ENCODE results near the gene IFT25. TPM values are rescaled to one million over a fixed set of nuclear protein-coding genes. Genes with fewer than 3 reads are reported as not detected.

The IFT25 gene
- total RNA-seq, 1 experiment from 2014 or later = 31.7 TPM

GRCh38 chr1:53936430-53936829 is 9.1 kb downstream of the IFT25 start:
- H3K36me3 Mint-ChIP-seq (ENCODE audit: insufficient read depth, unreplicated experiment) = peaks cover 22% of the 10 kb centered on the region
- no peaks in the 10 kb centered on the region for H3K4me1 Mint-ChIP-seq (ENCODE audit: low read depth, unreplicated experiment)
- Histone ChIP-seq H3K27me3 (replicated peaks; ENCODE audit: control insufficient read depth, insufficient read depth, low read length) (no peaks in the 10 kb centered on the region), H3K4me3 (ENCODE audit: low read depth, low read length) (no peak overlapping the region), H3K4me1 (peaks cover under 1% of the 10 kb centered on the region), H3K36me3 (ENCODE audit: control insufficient read depth, insufficient read depth, low read length) (peaks cover 1% of the 10 kb centered on the region; the same call in 1 of the 2 replicates), H3K9me3 (peaks cover 10% of the 10 kb centered on the region; the same call in 1 of the 2 replicates)
- H3K9me3 Mint-ChIP-seq (ENCODE audit: unreplicated experiment) = peaks cover 6% of the 10 kb centered on the region
- POLR2A ChIA-PET = no interaction called here
- TF ChIP-seq CTCF (IDR thresholded peaks at IDR 0.05; ENCODE audit: insufficient read depth in 1 of 2, low read depth in 1 of 2, low read length in 1 of 2, severe bottlenecking in 1 of 2, unreplicated experiment in 1 of 2) = no peak
- intact Hi-C loops (cut with micrococcal nuclease; ENCODE audit: unreplicated experiment) = no loop called here
- no peak overlapping the region for H3K27ac Mint-ChIP-seq (ENCODE audit: unreplicated experiment)
- no peaks in the 10 kb centered on the region for H3K27me3 Mint-ChIP-seq (ENCODE audit: insufficient read depth, unreplicated experiment)
- CTCF ChIA-PET = no interaction called here
- BruUV-seq (replicated peaks) = no TSS peak
- H3K4me3 Mint-ChIP-seq (ENCODE audit: unreplicated experiment) = no peak overlapping the region
- DNase-seq = no peak

- no peak for DNase-seq
- no TSS peak for BruUV-seq (replicated peaks)
- H3K27ac Mint-ChIP-seq (ENCODE audit: unreplicated experiment) = no peak overlapping the region
- TF ChIP-seq CTCF (IDR thresholded peaks at IDR 0.05; ENCODE audit: insufficient read depth in 1 of 2, low read depth in 1 of 2, low read length in 1 of 2, severe bottlenecking in 1 of 2, unreplicated experiment in 1 of 2) = no peak
- H3K27me3 Mint-ChIP-seq (ENCODE audit: insufficient read depth, unreplicated experiment) = no peaks in the 10 kb centered on the region
- ChIA-PET POLR2A (no interaction called here), CTCF (no interaction called here)
- Histone ChIP-seq H3K4me1 (peaks cover 16% of the 10 kb centered on the region), H3K27me3 (replicated peaks; ENCODE audit: control insufficient read depth, insufficient read depth, low read length) (no peaks in the 10 kb centered on the region), H3K4me3 (ENCODE audit: low read depth, low read length) (no peak overlapping the region), H3K36me3 (ENCODE audit: control insufficient read depth, insufficient read depth, low read length) (peaks cover 1% of the 10 kb centered on the region; the same call in 1 of the 2 replicates), H3K9me3 (peaks cover 10% of the 10 kb centered on the region; the same call in 1 of the 2 replicates)
- no peak overlapping the region for H3K4me3 Mint-ChIP-seq (ENCODE audit: unreplicated experiment)
- H3K36me3 Mint-ChIP-seq (ENCODE audit: insufficient read depth, unreplicated experiment) = peaks cover 22% of the 10 kb centered on the region
- peaks cover 10% of the 10 kb centered on the region for H3K4me1 Mint-ChIP-seq (ENCODE audit: low read depth, unreplicated experiment)
- intact Hi-C loops (cut with micrococcal nuclease; ENCODE audit: unreplicated experiment) = no loop called here
- H3K9me3 Mint-ChIP-seq (ENCODE audit: unreplicated experiment) = peaks cover 6% of the 10 kb centered on the region
Observed at GRCh38 chr1:53934170-53934765, 11.2 kb downstream of the IFT25 start.

- Histone ChIP-seq H3K4me1 (peaks cover 20% of the 10 kb centered on the region), H3K27me3 (replicated peaks; ENCODE audit: control insufficient read depth, insufficient read depth, low read length) (no peaks in the 10 kb centered on the region), H3K36me3 (ENCODE audit: control insufficient read depth, insufficient read depth, low read length) (peaks cover 1% of the 10 kb centered on the region; the same call in 1 of the 2 replicates), H3K4me3 (ENCODE audit: low read depth, low read length) (no peak overlapping the region), H3K9me3 (peaks cover 10% of the 10 kb centered on the region; the same call in 1 of the 2 replicates)
- BruUV-seq (replicated peaks) = no TSS peak
- H3K27me3 Mint-ChIP-seq (ENCODE audit: insufficient read depth, unreplicated experiment) = no peaks in the 10 kb centered on the region
- ChIA-PET POLR2A (no interaction called here), CTCF (no interaction called here)
- peaks cover 6% of the 10 kb centered on the region for H3K9me3 Mint-ChIP-seq (ENCODE audit: unreplicated experiment)
- peaks cover 6% of the 10 kb centered on the region for H3K36me3 Mint-ChIP-seq (ENCODE audit: insufficient read depth, unreplicated experiment)
- intact Hi-C loops (cut with micrococcal nuclease; ENCODE audit: unreplicated experiment) = no loop called here
- DNase-seq = no peak
- no peak overlapping the region for H3K4me3 Mint-ChIP-seq (ENCODE audit: unreplicated experiment)
- TF ChIP-seq CTCF (IDR thresholded peaks at IDR 0.05; ENCODE audit: insufficient read depth in 1 of 2, low read depth in 1 of 2, low read length in 1 of 2, severe bottlenecking in 1 of 2, unreplicated experiment in 1 of 2) = no peak
- H3K4me1 Mint-ChIP-seq (ENCODE audit: low read depth, unreplicated experiment) = peaks cover 10% of the 10 kb centered on the region
- no peak overlapping the region for H3K27ac Mint-ChIP-seq (ENCODE audit: unreplicated experiment)
Observed at GRCh38 chr1:53931523-53931922, 14.0 kb downstream of the IFT25 start.
